WTC11 (cell line): ENCODE results near the gene STARD10. TPM values are rescaled to one million over a fixed set of nuclear protein-coding genes. Genes with fewer than 3 reads are reported as not detected.

ENCODE experiments used
- ATAC-seq: fragments of 200-7000 bp; cut with Tn5 transposase; 2 replicates; pipeline ENCODE4 v1.10.0; 2021; ENCODE audit warnings: mild to moderate bottlenecking, moderate library complexity
- CTCF ChIA-PET: fragments of 300-600 bp; sonication (Branson Sonifier 250); formaldehyde crosslinking; loops from one replicate; lab custom pipeline; 2021; ENCODE audit warnings: antibody characterized with exemption; lab: Charles Lee
- POLR2A ChIA-PET: fragments of 350-600 bp; sonication (Branson Sonifier 250); formaldehyde crosslinking; loops from one replicate; lab custom pipeline; 2021; ENCODE audit warnings: antibody characterized with exemption; lab: Charles Lee
- DNase-seq: peaks from one replicate; pipeline ENCODE4 v3.0.0; 2021; ENCODE audit warnings: low spot score
- H3K27ac Mint-ChIP-seq: 2 replicates; pipeline ENCODE4 v1.8.0; 2021; ENCODE audit warnings: mixed read lengths
- H3K27me3 Mint-ChIP-seq: 2 replicates; pipeline ENCODE4 v1.8.0; 2021; ENCODE audit warnings: low read depth, mild to moderate bottlenecking, moderate library complexity, mixed read lengths
- H3K36me3 Mint-ChIP-seq: 2 replicates; pipeline ENCODE4 v1.8.0; 2021; ENCODE audit warnings: mixed read lengths
- H3K4me1 Mint-ChIP-seq: 2 replicates; pipeline ENCODE4 v1.8.0; 2022; ENCODE audit warnings: mixed read lengths
- H3K4me3 Mint-ChIP-seq: 2 replicates; pipeline ENCODE4 v1.8.0; 2021; ENCODE audit warnings: mild to moderate bottlenecking, moderate library complexity, mixed read lengths
- H3K9me3 Mint-ChIP-seq: 2 replicates; pipeline ENCODE4 v1.8.0; 2021; ENCODE audit warnings: mixed read lengths
- AR ChIP-seq: fragments of 250-450 bp; sonication (Bioruptor Pico); IDR thresholded peaks from 2 replicates; pipeline ENCODE4 v1.9.0; 2021; ENCODE audit warnings: mild to moderate bottlenecking
- ATF1 ChIP-seq: sonication (generic); formaldehyde crosslinking; IDR thresholded peaks from 2 replicates; pipeline ENCODE4 v1.8.1; 2023; ENCODE audit warnings: mild to moderate bottlenecking, moderate library complexity, missing genetic modification reagents
- ATF6 ChIP-seq: sonication (generic); formaldehyde crosslinking; IDR thresholded peaks from 2 replicates; pipeline ENCODE4 v1.8.1; 2023; ENCODE audit warnings: mild to moderate bottlenecking, missing genetic modification reagents
- CDX4 ChIP-seq: fragments of 250-450 bp; sonication (Bioruptor Pico); IDR thresholded peaks from 2 replicates; pipeline ENCODE4 v1.9.0; 2021; ENCODE audit warnings: moderate library complexity, mild to moderate bottlenecking, inconsistent platforms, borderline replicate concordance
- CREM ChIP-seq: sonication (generic); formaldehyde crosslinking; IDR thresholded peaks from 2 replicates; pipeline ENCODE4 v1.8.1; 2022; ENCODE audit warnings: mild to moderate bottlenecking, missing genetic modification reagents, moderate library complexity
- E2F5 ChIP-seq: sonication (generic); formaldehyde crosslinking; IDR thresholded peaks from 2 replicates; pipeline ENCODE4 v1.8.1; 2022; ENCODE audit warnings: mild to moderate bottlenecking, moderate library complexity, missing genetic modification reagents
- FOXK1 ChIP-seq: sonication (generic); formaldehyde crosslinking; IDR thresholded peaks from 2 replicates; pipeline ENCODE4 v1.8.0; 2022; ENCODE audit warnings: mild to moderate bottlenecking, moderate library complexity, missing genetic modification reagents
- HMGXB4 ChIP-seq: sonication (generic); formaldehyde crosslinking; IDR thresholded peaks from 2 replicates; pipeline ENCODE4 v1.8.1; 2023; ENCODE audit warnings: mild to moderate bottlenecking, moderate library complexity, missing genetic modification reagents
- MYBL2 ChIP-seq: sonication (generic); formaldehyde crosslinking; IDR thresholded peaks from 2 replicates; pipeline ENCODE4 v1.8.1; 2023; ENCODE audit warnings: mild to moderate bottlenecking, moderate library complexity, missing genetic modification reagents
- NFATC4 ChIP-seq: fragments of 250-450 bp; sonication (Bioruptor Pico); IDR thresholded peaks from 2 replicates; pipeline ENCODE4 v1.9.0; 2021; ENCODE audit warnings: mild to moderate bottlenecking
- NFE2L1 ChIP-seq: sonication (generic); formaldehyde crosslinking; IDR thresholded peaks from 2 replicates; pipeline ENCODE4 v1.8.1; 2023; ENCODE audit warnings: missing genetic modification reagents
- SOX15 ChIP-seq: fragments of 250-450 bp; sonication (Bioruptor Pico); IDR thresholded peaks from 2 replicates; pipeline ENCODE4 v1.9.0; 2021; ENCODE audit warnings: mild to moderate bottlenecking
- USF1 ChIP-seq: sonication (generic); formaldehyde crosslinking; IDR thresholded peaks from 2 replicates; pipeline ENCODE4 v1.8.0; 2022; ENCODE audit warnings: mild to moderate bottlenecking, missing genetic modification reagents
- ZNF396 ChIP-seq: fragments of 250-450 bp; sonication (Bioruptor Pico); IDR thresholded peaks from 2 replicates; pipeline ENCODE4 v1.8.0; 2021; ENCODE audit warnings: mild to moderate bottlenecking, moderate library complexity, borderline replicate concordance
- ZNF423 ChIP-seq: fragments of 250-450 bp; sonication (Bioruptor Pico); IDR thresholded peaks from 2 replicates; pipeline ENCODE4 v2.1.2; 2022; ENCODE audit warnings: mild to moderate bottlenecking, moderate library complexity
- ZNF512 ChIP-seq: sonication (generic); formaldehyde crosslinking; IDR thresholded peaks from 2 replicates; pipeline ENCODE4 v1.8.1; 2022; ENCODE audit warnings: missing genetic modification reagents, borderline replicate concordance
- ZSCAN18 ChIP-seq: fragments of 250-450 bp; sonication (Bioruptor Pico); IDR thresholded peaks from 2 replicates; pipeline ENCODE4 v2.1.2; 2022; ENCODE audit warnings: mild to moderate bottlenecking, moderate library complexity
- total RNA-seq: library from RNA; stranded (reverse); gene quantifications from 3 replicates; pipeline ENCODE4 v1.2.3, GENCODE V29; 2021

Gene STARD10
- total RNA-seq, 1 experiment from 2014 or later = 32.0 TPM

- Mint-ChIP-seq H3K4me1 (peaks cover 41% of the 10 kb centered on the region), H3K4me3 (peak overlapping the region; percentile 22; the same call in 1 of the 2 replicates), H3K36me3 (no peaks in the 10 kb centered on the region; the same call in 1 of the 2 replicates), H3K27me3 (peaks cover 35% of the 10 kb centered on the region), H3K27ac (no peak overlapping the region), H3K9me3 (no peaks in the 10 kb centered on the region)
- DNase-seq (no peak), ATAC-seq (no peak)
- ChIA-PET CTCF (interaction anchor here (1.2 to 1.5 kb wide), 2 partner anchors 91 to 132 kb away, joined by 3 to 5 read pairs; no protein-coding TSS in a partner anchor), POLR2A (interaction anchor here (1.1 kb wide), 1 partner anchor 23 kb away, joined by 3 read pairs; the partner anchor contains the start of gene STARD10)
- TF ChIP-seq HMGXB4 (CRISPR knock-in tag) (no peak), E2F5 (CRISPR knock-in tag) (no peak), ZSCAN18 (CRISPR knock-in tag) (no peak), FOXK1 (no peak), NFATC4 (CRISPR knock-in tag) (no peak), ZNF423 (no peak), CDX4 (CRISPR knock-in tag) (no peak)
These were observed 22.6 kb upstream of the STARD10 start for GRCh38 chr11:72816404-72816990.

- peaks cover 33% of the 10 kb centered on the region for H3K4me1 Mint-ChIP-seq
- peak overlapping the region; percentile 60; the same call in 1 of the 2 replicates for H3K27ac Mint-ChIP-seq
- no peak for ATAC-seq
- H3K4me3 Mint-ChIP-seq = peak overlapping the region; percentile 95
- CTCF ChIA-PET = interaction anchor here (0.9 to 1.6 kb wide), 4 partner anchors 21 to 131 kb away, joined by 3 to 7 read pairs (median 3); partner anchors contain the start of gene STARD10
- no peaks in the 10 kb centered on the region for H3K9me3 Mint-ChIP-seq
- H3K27me3 Mint-ChIP-seq = peaks cover 24% of the 10 kb centered on the region
- peaks cover 3% of the 10 kb centered on the region; the same call in 1 of the 2 replicates for H3K36me3 Mint-ChIP-seq
- DNase-seq = no peak
- POLR2A ChIA-PET = interaction anchor here (0.6 kb wide), 1 partner anchor 86 kb away, joined by 3 read pairs; no protein-coding TSS in a partner anchor
- TF ChIP-seq NFE2L1 (CRISPR knock-in tag) (no peak), CREM (CRISPR knock-in tag) (no peak), AR (no peak), SOX15 (CRISPR knock-in tag) (no peak), ZNF396 (CRISPR knock-in tag) (no peak), USF1 (CRISPR knock-in tag) (no peak), ATF1 (CRISPR knock-in tag) (no peak), ATF6 (CRISPR knock-in tag) (no peak), HMGXB4 (CRISPR knock-in tag) (no peak), ZNF512 (CRISPR knock-in tag) (no peak), MYBL2 (CRISPR knock-in tag) (no peak)
These were observed 21.3 kb upstream of the STARD10 start for GRCh38 chr11:72815110-72815618.
